SJCRH30 (cell line): ENCODE results near the gene ADAMTSL2. TPM values are rescaled to one million over a fixed set of nuclear protein-coding genes. Genes with fewer than 3 reads are reported as not detected.

Experiments used
- DNase-seq, 2 experiments: peaks; one replicate each; pipeline ENCODE4 v3.0.0-alpha.2; 2015 to 2020
- H3K27ac ChIP-seq: fragments of 250-450 bp; sonication (Bioruptor Pico); 2 replicates; pipeline ENCODE4 v1.5.1; 2020; ENCODE audit warnings: mild to moderate bottlenecking, moderate library complexity
- H3K27me3 ChIP-seq: fragments of 250-450 bp; sonication (Bioruptor Pico); 2 replicates; pipeline ENCODE4 v1.5.1; 2020; ENCODE audit warnings: mild to moderate bottlenecking, moderate library complexity
- H3K36me3 ChIP-seq: fragments of 250-450 bp; sonication (Bioruptor Pico); 2 replicates; pipeline ENCODE4 v1.5.1; 2020; ENCODE audit warnings: mild to moderate bottlenecking, moderate library complexity
- H3K4me1 ChIP-seq: fragments of 250-450 bp; sonication (Bioruptor Pico); 2 replicates; pipeline ENCODE4 v1.5.1; 2020; ENCODE audit warnings: mild to moderate bottlenecking, moderate library complexity
- H3K4me3 ChIP-seq: fragments of 250-450 bp; sonication (Bioruptor Pico); 2 replicates; pipeline ENCODE4 v1.5.1; 2020; ENCODE audit warnings: mild to moderate bottlenecking, moderate library complexity
- H3K9me3 ChIP-seq: fragments of 250-450 bp; sonication (Bioruptor Pico); replicated peaks from 2 replicates; pipeline ENCODE4 v1.5.1; 2020; ENCODE audit warnings: mild to moderate bottlenecking, moderate library complexity
- total RNA-seq: library from RNA; depleted of rRNA; stranded (reverse); fragments of >200 nt; shearing (Covaris generic); gene quantifications from 2 replicates; pipeline ENCODE4 v1.2.3, GENCODE V29; 2014; rRNA removed

Gene ADAMTSL2
- total RNA-seq: 3.3 and 3.5 TPM in 2 replicates

- no peaks in the 10 kb centered on the region for H3K27me3 ChIP-seq
- H3K4me3 ChIP-seq: peak within 1 kb of the TSS; percentile 53
- DNase-seq: peak; percentile 84 to 88
Measured at GRCh38 chr9:133534346-133535291, at the start of gene ADAMTSL2. ADAMTSL2 (plus strand) TSS chr9:133534704; CDS start chr9:133536713, 2,009 bp downstream.

GRCh38 chr9:133485531-133486260 lies 48.8 kb upstream of the ADAMTSL2 start:
- H3K36me3 ChIP-seq: no peaks in the 10 kb centered on the region
- H3K4me1 ChIP-seq: peaks cover 30% of the 10 kb centered on the region
- no peak overlapping the region for H3K27ac ChIP-seq
- no peak for DNase-seq
- no peaks in the 10 kb centered on the region for H3K9me3 ChIP-seq
- H3K4me3 ChIP-seq: no peak overlapping the region
- H3K27me3 ChIP-seq: no peaks in the 10 kb centered on the region

More at GRCh38 chr9:133534346-133535291, at the start of gene ADAMTSL2:
- Histone ChIP-seq H3K4me1 (peaks cover 18% of the 10 kb centered on the region), H3K9me3 (no peaks in the 10 kb centered on the region), H3K27ac (peak within 1 kb of the TSS; percentile 29), H3K36me3 (no peaks in the 10 kb centered on the region)

GRCh38 chr9:133487331-133487725 lies 47.2 kb upstream of the ADAMTSL2 start:
- H3K4me1 ChIP-seq: peaks cover 39% of the 10 kb centered on the region

GRCh38 chr9:133488686-133489252 lies 45.7 kb upstream of the ADAMTSL2 start:
- H3K4me3 ChIP-seq: no peak overlapping the region
- H3K9me3 ChIP-seq: no peaks in the 10 kb centered on the region
- H3K36me3 ChIP-seq: no peaks in the 10 kb centered on the region
- no peaks in the 10 kb centered on the region for H3K27me3 ChIP-seq
- H3K4me1 ChIP-seq: peaks cover 48% of the 10 kb centered on the region
- no peak overlapping the region for H3K27ac ChIP-seq
- no peak for DNase-seq

More at GRCh38 chr9:133487331-133487725, 47.2 kb upstream of the ADAMTSL2 start:
- H3K4me3 ChIP-seq: no peak overlapping the region
- no peak for DNase-seq
- H3K9me3 ChIP-seq: no peaks in the 10 kb centered on the region
- no peak overlapping the region for H3K27ac ChIP-seq
- no peaks in the 10 kb centered on the region for H3K27me3 ChIP-seq
- H3K36me3 ChIP-seq: no peaks in the 10 kb centered on the region

- DNase-seq: no peak
- no peak overlapping the region for H3K4me3 ChIP-seq
- peaks cover 45% of the 10 kb centered on the region for H3K4me1 ChIP-seq
- no peaks in the 10 kb centered on the region for H3K27me3 ChIP-seq
- H3K9me3 ChIP-seq: no peaks in the 10 kb centered on the region
- no peak overlapping the region for H3K27ac ChIP-seq
- H3K36me3 ChIP-seq: no peaks in the 10 kb centered on the region
Measured at GRCh38 chr9:133489253-133490190, 45.0 kb upstream of the ADAMTSL2 start.

- Histone ChIP-seq H3K4me3 (no peak overlapping the region), H3K27ac (no peak overlapping the region), H3K9me3 (no peaks in the 10 kb centered on the region), H3K27me3 (no peaks in the 10 kb centered on the region), H3K36me3 (no peaks in the 10 kb centered on the region), H3K4me1 (peaks cover 38% of the 10 kb centered on the region)
- no peak for DNase-seq
Measured at GRCh38 chr9:133490201-133490681, 44.3 kb upstream of the ADAMTSL2 start.

GRCh38 chr9:133490865-133491655 lies 43.4 kb upstream of the ADAMTSL2 start:
- Histone ChIP-seq H3K9me3 (no peaks in the 10 kb centered on the region), H3K27ac (peak overlapping the region; percentile 90), H3K4me3 (no peak overlapping the region), H3K36me3 (no peaks in the 10 kb centered on the region), H3K4me1 (peaks cover 38% of the 10 kb centered on the region), H3K27me3 (no peaks in the 10 kb centered on the region)
- DNase-seq: no peak

- Histone ChIP-seq H3K9me3 (no peaks in the 10 kb centered on the region), H3K4me3 (no peak overlapping the region), H3K36me3 (no peaks in the 10 kb centered on the region), H3K27ac (peak overlapping the region; percentile 90), H3K4me1 (peaks cover 38% of the 10 kb centered on the region), H3K27me3 (no peaks in the 10 kb centered on the region)
- DNase-seq: no peak
Measured at GRCh38 chr9:133491656-133491925, 42.9 kb upstream of the ADAMTSL2 start.

- no peaks in the 10 kb centered on the region; the same call in 1 of the 2 replicates for H3K27me3 ChIP-seq
- peak; percentile 87 to 91 for DNase-seq
- no peaks in the 10 kb centered on the region for H3K9me3 ChIP-seq
- peak overlapping the region; percentile 18 for H3K4me3 ChIP-seq
- H3K36me3 ChIP-seq: no peaks in the 10 kb centered on the region
- peaks cover 40% of the 10 kb centered on the region for H3K4me1 ChIP-seq
- peak overlapping the region; percentile 90 for H3K27ac ChIP-seq
Measured at GRCh38 chr9:133492061-133493021, 42.2 kb upstream of the ADAMTSL2 start.

- no peak for DNase-seq
- Histone ChIP-seq H3K27ac (peak overlapping the region; percentile 90), H3K4me1 (peaks cover 40% of the 10 kb centered on the region), H3K36me3 (no peaks in the 10 kb centered on the region), H3K27me3 (no peaks in the 10 kb centered on the region; the same call in 1 of the 2 replicates), H3K9me3 (no peaks in the 10 kb centered on the region), H3K4me3 (no peak overlapping the region)
Measured at GRCh38 chr9:133493428-133493827, 41.1 kb upstream of the ADAMTSL2 start.

GRCh38 chr9:133493845-133494540 lies 40.5 kb upstream of the ADAMTSL2 start:
- no peaks in the 10 kb centered on the region for H3K9me3 ChIP-seq
- DNase-seq: no peak
- H3K4me1 ChIP-seq: peaks cover 39% of the 10 kb centered on the region
- no peaks in the 10 kb centered on the region for H3K36me3 ChIP-seq
- no peak overlapping the region for H3K27ac ChIP-seq
- H3K4me3 ChIP-seq: no peak overlapping the region
- H3K27me3 ChIP-seq: no peaks in the 10 kb centered on the region; the same call in 1 of the 2 replicates
